HCT116 (cell line): Measurements from ENCODE around the gene SLC22A2. TPM values are rescaled to one million over a fixed set of nuclear protein-coding genes. Genes with fewer than 3 reads are reported as not detected.

Source experiments
- ATAC-seq: fragments of 200-7000 bp; cut with Tn5 transposase; 2 replicates; pipeline ENCODE4 v1.9.1; 2020; ENCODE audit warnings: mild to moderate bottlenecking, moderate library complexity
- BruUV-seq: library from RNA; stranded (reverse); fragments of 400-500 nt; replicated peaks from 2 replicates; lab custom pipeline; 2021; lab: Mats Ljungman, UMichigan
- CTCF ChIA-PET: fragments of 300-600 bp; sonication (Branson Sonifier 250); formaldehyde crosslinking; loops from one replicate; lab custom pipeline; 2021; ENCODE audit warnings: antibody characterized with exemption; lab: Charles Lee
- POLR2A ChIA-PET: fragments of 300-600, 350-600 bp; sonication (Branson Sonifier 250); formaldehyde crosslinking; loops from one replicate; lab custom pipeline; 2021; ENCODE audit warnings: antibody characterized with exemption; lab: Charles Lee
- RAD21 ChIA-PET, 2 experiments: fragments of 300-600 bp; sonication (Branson Sonifier 250); formaldehyde crosslinking; loops; one replicate each; lab custom pipeline; 2023; ENCODE audit warnings: low total read pairs in 2 of 2; ENCODE audit not compliant: uncharacterized antibody in 2 of 2, unreplicated experiment in 2 of 2, low non-redundant PET in 1 of 2; lab: Charles Lee
- DNase-seq: peaks from one replicate; pipeline ENCODE4 v3.0.0-alpha.2; 2010; ENCODE audit warnings: low read depth, low spot score
- H2AFZ ChIP-seq: fragments of 200-600 bp; shearing (Covaris generic), sonication (generic); 2 replicates; pipeline ENCODE4 v1.6.1; 2017; ENCODE audit warnings: low read depth, mixed run types, mixed read lengths, antibody characterized with exemption, low read length; ENCODE audit not compliant: poor library complexity, severe bottlenecking
- H3K27ac ChIP-seq: 2 replicates; pipeline ENCODE4 v1.5.1; 2012; ENCODE audit warnings: low read depth, low read length
- H3K27me3 ChIP-seq: fragments of 200-600 bp; sonication (generic); 2 replicates; pipeline ENCODE4 v1.6.1; 2016; ENCODE audit warnings: mixed run types, low read length, mixed read lengths; ENCODE audit not compliant: insufficient read depth
- H3K36me3 ChIP-seq, 2 experiments: fragments of 200-500 bp in 1 of 2; fragments of 200-600 bp in 1 of 2; sonication (Bioruptor generic) in 1 of 2; sonication (generic) in 1 of 2; 2 replicates each; pipeline versions ENCODE4 v1.5.1 to v1.6.1; 2014 to 2016; ENCODE audit warnings: low read length in 2 of 2, inconsistent platforms in 1 of 2, mixed read lengths in 1 of 2, mixed run types in 1 of 2; ENCODE audit not compliant: insufficient read depth in 2 of 2, control insufficient read depth in 1 of 2
- H3K4me1 ChIP-seq, 2 experiments: fragments of 200-600 bp in 1 of 2; sonication (generic) in 1 of 2; 2 replicates each; pipeline versions ENCODE4 v1.5.1 to v1.6.1; 2012 to 2017; ENCODE audit warnings: low read length in 2 of 2, inconsistent platforms in 1 of 2, mild to moderate bottlenecking in 1 of 2, mixed read lengths in 1 of 2, mixed run types in 1 of 2, moderate library complexity in 1 of 2; ENCODE audit not compliant: insufficient read depth in 2 of 2, control insufficient read depth in 1 of 2
- H3K4me2 ChIP-seq: fragments of 200-600 bp; sonication (generic); 2 replicates; pipeline ENCODE4 v1.6.1; 2017; ENCODE audit warnings: mixed run types, low read length, mixed read lengths
- H3K4me3 ChIP-seq, 2 experiments: fragments of 200-600 bp in 1 of 2; sonication (generic) in 1 of 2; replicated peaks in 1 of 2; 2 replicates each; pipeline ENCODE4 v1.5.1; 2011 to 2016; ENCODE audit warnings: low read length in 2 of 2, control low read depth in 1 of 2, low read depth in 1 of 2, mild to moderate bottlenecking in 1 of 2, mixed read lengths in 1 of 2, mixed run types in 1 of 2
- H3K79me2 ChIP-seq: fragments of 200-600 bp; sonication (generic); 2 replicates; pipeline ENCODE4 v1.6.1; 2017; ENCODE audit warnings: mild to moderate bottlenecking, mixed run types, low read length, moderate library complexity, mixed read lengths; ENCODE audit not compliant: insufficient read depth
- H3K9ac ChIP-seq: fragments of 200-600 bp; sonication (generic); 2 replicates; pipeline ENCODE4 v1.6.1; 2016; ENCODE audit warnings: low read length, mixed read lengths
- H3K9me2 ChIP-seq: fragments of 200-600 bp; sonication (generic), shearing (Covaris generic); 2 replicates; pipeline ENCODE4 v1.6.1; 2017; ENCODE audit warnings: mixed run types, mild to moderate bottlenecking, moderate library complexity; ENCODE audit not compliant: insufficient read depth
- H3K9me3 ChIP-seq, 2 experiments: fragments of 200-500 bp in 1 of 2; fragments of 200-600 bp in 1 of 2; sonication (Bioruptor generic) in 1 of 2; sonication (generic) in 1 of 2; 2 replicates each; pipeline ENCODE4 v1.6.1; 2014 to 2017; ENCODE audit warnings: low read length in 2 of 2, mixed read lengths in 2 of 2, inconsistent platforms in 1 of 2, low read depth in 1 of 2, mild to moderate bottlenecking in 1 of 2, mixed run types in 1 of 2, moderate library complexity in 1 of 2; ENCODE audit not compliant: control insufficient read depth in 1 of 2, insufficient read depth in 1 of 2
- H4K20me1 ChIP-seq: fragments of 200-600 bp; sonication (generic), shearing (Covaris generic); 2 replicates; pipeline ENCODE4 v1.6.1; 2017; ENCODE audit warnings: mixed run types, mild to moderate bottlenecking, moderate library complexity; ENCODE audit not compliant: insufficient read depth
- CBX3 ChIP-seq: IDR thresholded peaks from 2 replicates; pipeline ENCODE4 v1.6.1; 2012; ENCODE audit warnings: low read depth
- FOSL1 ChIP-seq: IDR thresholded peaks from 2 replicates; pipeline ENCODE4 v1.6.1; 2012; ENCODE audit warnings: low read depth
- SRF ChIP-seq: IDR thresholded peaks from 2 replicates; pipeline ENCODE4 v1.6.1; 2012; ENCODE audit warnings: low read depth
- TCF7L2 ChIP-seq: IDR thresholded peaks from 2 replicates; pipeline ENCODE4 v1.7.0; 2011; ENCODE audit warnings: borderline replicate concordance, inconsistent platforms; ENCODE audit not compliant: insufficient read depth, insufficient read length; ENCODE audit errors: extremely low read depth
- YY1 ChIP-seq: IDR thresholded peaks from 2 replicates; pipeline ENCODE4 v1.6.1; 2011; ENCODE audit warnings: low read length, low read depth, moderate library complexity, mild to moderate bottlenecking; ENCODE audit not compliant: insufficient replicate concordance; ENCODE audit errors: extremely low read depth
- intact Hi-C: fragments of 100-400 bp; cut with micrococcal nuclease; formaldehyde crosslinking; loops from 2 replicates; pipeline ENCODE4 v1.10.0; 2022
- total RNA-seq: library from RNA; stranded (reverse); gene quantifications from one replicate; pipeline ENCODE4 v1.2.1, GENCODE V29; 2021; ENCODE audit not compliant: unreplicated experiment
- TF ChIP-seq, protein P1 (sequence below): IDR thresholded peaks from 2 replicates; pipeline ENCODE4 v1.6.1; 2012
- TF ChIP-seq, protein P2 (sequence below): IDR thresholded peaks from 2 replicates; pipeline ENCODE4 v1.6.1; 2011; ENCODE audit warnings: mild to moderate bottlenecking, low read length, moderate library complexity; ENCODE audit not compliant: insufficient replicate concordance; ENCODE audit errors: extremely low read depth

SLC22A2 gene
- total RNA-seq, 1 experiment from 2014 or later = not detected

DNA sequence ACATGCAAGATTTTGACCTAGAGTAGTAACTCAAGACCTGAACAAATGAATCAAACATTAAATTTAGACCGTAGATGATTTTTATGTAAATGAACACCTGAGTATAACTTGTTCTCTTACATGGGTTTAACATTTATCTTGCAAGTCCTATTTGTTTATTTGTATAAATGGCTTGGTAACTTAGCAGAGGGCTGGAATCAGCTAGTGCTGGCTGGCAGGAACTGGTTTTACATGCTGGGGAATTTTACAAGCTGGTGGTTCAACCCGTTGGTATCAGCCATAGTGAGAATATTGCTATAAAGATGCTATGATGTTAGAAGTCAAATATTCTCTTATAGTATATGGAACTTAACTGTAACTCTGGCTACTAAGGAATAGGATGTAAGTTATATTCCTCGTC is 8.9 kb downstream of the SLC22A2 start:
- peaks cover 0 to 5% of the 10 kb centered on the region in 2 experiments; a peak in 2 of 4 replicates for H3K4me1 ChIP-seq
- DNase-seq (no peak), ATAC-seq (no peak)
- no peaks in the 10 kb centered on the region for H4K20me1 ChIP-seq
- no peaks in the 10 kb centered on the region for H3K9me2 ChIP-seq
- no peak overlapping the region for H3K27ac ChIP-seq
- no peaks in the 10 kb centered on the region for H3K36me3 ChIP-seq
- H2AFZ ChIP-seq = no peak overlapping the region
- no peaks in the 10 kb centered on the region for H3K27me3 ChIP-seq
- H3K4me3 ChIP-seq = no peak overlapping the region
- intact Hi-C loops = no loop called here
- no peak overlapping the region for H3K4me2 ChIP-seq
- ChIA-PET RAD21 (no interaction called here), POLR2A (no interaction called here), CTCF (no interaction called here)
- no peaks in the 10 kb centered on the region for H3K9me3 ChIP-seq
- TF ChIP-seq YY1 = no peak
- BruUV-seq = no TSS peak
- no peak overlapping the region for H3K9ac ChIP-seq
- H3K79me2 ChIP-seq = no peaks in the 10 kb centered on the region

DNA sequence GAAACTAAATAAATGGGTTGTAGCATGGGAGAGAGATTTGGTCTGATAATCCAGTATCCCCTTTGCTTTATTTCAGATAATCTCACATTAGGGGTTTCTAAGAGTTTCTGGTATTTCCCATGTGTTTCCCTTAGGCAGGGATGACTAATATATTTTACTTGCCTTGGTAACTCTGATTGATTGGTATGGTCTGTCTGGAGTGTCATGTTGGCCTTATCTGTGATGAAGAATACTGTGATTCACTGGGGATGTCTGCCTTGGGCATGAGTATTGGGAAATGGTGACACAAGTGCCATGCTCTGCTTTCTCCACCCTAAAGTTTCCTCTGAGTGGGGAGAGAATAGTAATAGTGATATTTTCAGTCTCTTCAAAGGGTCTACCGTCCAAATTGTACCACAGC is 10.1 kb downstream of the SLC22A2 start:
- POLR2A ChIA-PET = no interaction called here
- Histone ChIP-seq H3K79me2 (no peaks in the 10 kb centered on the region), H2AFZ (no peak overlapping the region), H3K27ac (no peak overlapping the region), H3K9me3 (no peaks in the 10 kb centered on the region), H3K4me3 (no peak overlapping the region), H3K4me2 (no peak overlapping the region), H3K36me3 (no peaks in the 10 kb centered on the region), H3K27me3 (no peaks in the 10 kb centered on the region), H3K4me1 (no peaks in the 10 kb centered on the region), H3K9ac (no peak overlapping the region), H3K9me2 (no peaks in the 10 kb centered on the region), H4K20me1 (no peaks in the 10 kb centered on the region)
- CTCF ChIA-PET = no interaction called here
- ATAC-seq (no peak), DNase-seq (no peak)
- RAD21 ChIA-PET = no interaction called here
- TF ChIP-seq TCF7L2 = no peak
- TF ChIP-seq, protein P1, sequence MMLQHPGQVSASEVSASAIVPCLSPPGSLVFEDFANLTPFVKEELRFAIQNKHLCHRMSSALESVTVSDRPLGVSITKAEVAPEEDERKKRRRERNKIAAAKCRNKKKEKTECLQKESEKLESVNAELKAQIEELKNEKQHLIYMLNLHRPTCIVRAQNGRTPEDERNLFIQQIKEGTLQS = no peak
- no peak for TF ChIP-seq CBX3
- TF ChIP-seq, protein P2, sequence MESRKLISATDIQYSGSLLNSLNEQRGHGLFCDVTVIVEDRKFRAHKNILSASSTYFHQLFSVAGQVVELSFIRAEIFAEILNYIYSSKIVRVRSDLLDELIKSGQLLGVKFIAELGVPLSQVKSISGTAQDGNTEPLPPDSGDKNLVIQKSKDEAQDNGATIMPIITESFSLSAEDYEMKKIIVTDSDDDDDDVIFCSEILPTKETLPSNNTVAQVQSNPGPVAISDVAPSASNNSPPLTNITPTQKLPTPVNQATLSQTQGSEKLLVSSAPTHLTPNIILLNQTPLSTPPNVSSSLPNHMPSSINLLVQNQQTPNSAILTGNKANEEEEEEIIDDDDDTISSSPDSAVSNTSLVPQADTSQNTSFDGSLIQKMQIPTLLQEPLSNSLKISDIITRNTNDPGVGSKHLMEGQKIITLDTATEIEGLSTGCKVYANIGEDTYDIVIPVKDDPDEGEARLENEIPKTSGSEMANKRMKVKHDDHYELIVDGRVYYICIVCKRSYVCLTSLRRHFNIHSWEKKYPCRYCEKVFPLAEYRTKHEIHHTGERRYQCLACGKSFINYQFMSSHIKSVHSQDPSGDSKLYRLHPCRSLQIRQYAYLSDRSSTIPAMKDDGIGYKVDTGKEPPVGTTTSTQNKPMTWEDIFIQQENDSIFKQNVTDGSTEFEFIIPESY = no peak
- no peak for TF ChIP-seq SRF
- TF ChIP-seq FOSL1 = no peak
- BruUV-seq = no TSS peak
- intact Hi-C loops = no loop called here
